Tibial nerve (tissue), 4 donors: ENCODE measurements around the gene ABCB11. TPM values are rescaled to one million over a fixed set of nuclear protein-coding genes. Genes with fewer than 3 reads are reported as not detected.
A peak's percentile ranks its signal among the peaks of the same experiment; 100 is the strongest.

Experiments used
- DNase-seq, 2 donors: peaks; one replicate each; pipeline ENCODE4 v3.0.0-alpha.2; 2019; ENCODE audit warnings: low spot score in 2 of 2
- H3K27ac ChIP-seq, 4 donors: fragments of 200-600 bp; sonication (generic) in 3 of 4; one replicate each; pipeline ENCODE4 v1.5.1; 2017 to 2019; ENCODE audit warnings: mild to moderate bottlenecking in 1 of 4
- H3K27me3 ChIP-seq, 2 donors: fragments of 200-600 bp; sonication (generic) in 1 of 2; one replicate each; pipeline versions ENCODE4 v1.5.1 to v1.6.0; 2017 to 2019
- H3K36me3 ChIP-seq, 3 donors: fragments of 200-600 bp; sonication (generic); one replicate each; pipeline ENCODE4 v1.5.1; 2018 to 2019
- H3K4me1 ChIP-seq, 4 donors: fragments of 200-600 bp; sonication (generic) in 3 of 4; one replicate each; pipeline ENCODE4 v1.5.1; 2017 to 2019
- H3K4me3 ChIP-seq, 4 donors: fragments of 200-600 bp; sonication (generic) in 3 of 4; one replicate each; pipeline ENCODE4 v1.5.1; 2017 to 2019; ENCODE audit warnings: mild to moderate bottlenecking in 1 of 4, moderate library complexity in 1 of 4
- H3K9me3 ChIP-seq, 4 donors: fragments of 200-600 bp; sonication (generic) in 3 of 4; one replicate each; pipeline ENCODE4 v1.5.1; 2017 to 2019
- CTCF ChIP-seq, 5 experiments: fragments of 200-600 bp in 3 of 5; fragments of 450-650 bp in 2 of 5; sonication (generic) in 3 of 5; IDR thresholded peaks; one replicate each; pipeline ENCODE4 v1.5.1; 2016 to 2019; ENCODE audit warnings: antibody characterized with exemption in 5 of 5, mild to moderate bottlenecking in 3 of 5, moderate library complexity in 2 of 5
- EP300 ChIP-seq, 2 donors: sonication (generic); formaldehyde crosslinking; IDR thresholded peaks; one replicate each; pipeline ENCODE4 v1.6.1; 2017; ENCODE audit warnings: antibody characterized with exemption in 2 of 2, mild to moderate bottlenecking in 1 of 2
- POLR2A ChIP-seq, 2 donors: fragments of 450-650 bp; IDR thresholded peaks; one replicate each; pipeline ENCODE4 v1.6.1; 2017; ENCODE audit warnings: antibody characterized with exemption in 2 of 2, mild to moderate bottlenecking in 2 of 2, moderate library complexity in 2 of 2
- WGBS, 2 donors: methylation state at CpG; one replicate each; pipeline ENCODE4 v1.1.5; 2018; 5-methylcytosine and 5-hydroxymethylcytosine counted together
- total RNA-seq, 4 donors: library from RNA; depleted of rRNA; stranded (reverse); fragments of >200 nt; gene quantifications; one replicate each; pipeline ENCODE4 v1.1.0, GENCODE V29; 2016

The ABCB11 gene
- total RNA-seq, 4 donors from 2014 or later: 0.30 to 0.63 (median 0.39) TPM; not detected in 1

- H3K4me1 ChIP-seq: peaks cover 0 to 9% (median 0%) of the 10 kb centered on the region in 4 donors
- DNase-seq: no peak
- WGBS, 2 donors: 87 to 92% methylated on average over 4 of the region's 4 CpGs
Measured at GRCh38 chr2:168913495-168913894, 117.6 kb downstream of the ABCB11 start.

GRCh38 chr2:168912901-168913369 is 118.2 kb downstream of the ABCB11 start:
- WGBS, 2 donors: 19 to 34% methylated on average over 21 of the region's 21 CpGs
- Histone ChIP-seq H3K9me3 (peaks cover 0 to 6% (median 0%) of the 10 kb centered on the region in 4 donors), H3K36me3 (no peaks in the 10 kb centered on the region), H3K27ac (no peak overlapping the region), H3K4me1 (peaks cover 0 to 9% (median 0%) of the 10 kb centered on the region in 4 donors), H3K27me3 (no peaks in the 10 kb centered on the region), H3K4me3 (peak overlapping the region in 1 of 4 donors; percentile 17)
- DNase-seq: no peak
- TF ChIP-seq CTCF (IDR thresholded peaks at IDR 0.05) (no peak), POLR2A (IDR thresholded peaks at IDR 0.05) (no peak), EP300 (IDR thresholded peaks at IDR 0.05) (no peak)

More at GRCh38 chr2:168913495-168913894, 117.6 kb downstream of the ABCB11 start:
- TF ChIP-seq CTCF (IDR thresholded peaks at IDR 0.05): no peak
- no peak for TF ChIP-seq POLR2A (IDR thresholded peaks at IDR 0.05)
- no peak for TF ChIP-seq EP300 (IDR thresholded peaks at IDR 0.05)
- H3K4me3 ChIP-seq: no peak overlapping the region
- H3K27me3 ChIP-seq: no peaks in the 10 kb centered on the region
- no peak overlapping the region for H3K27ac ChIP-seq
- H3K9me3 ChIP-seq: peaks cover 0 to 6% (median 0%) of the 10 kb centered on the region in 4 donors
- H3K36me3 ChIP-seq: no peaks in the 10 kb centered on the region

GRCh38 chr2:168912466-168912865 is 118.7 kb downstream of the ABCB11 start:
- peak overlapping the region in 1 of 4 donors; percentile 17 for H3K4me3 ChIP-seq
- TF ChIP-seq EP300 (IDR thresholded peaks at IDR 0.05): no peak
- TF ChIP-seq POLR2A (IDR thresholded peaks at IDR 0.05): no peak
- no peak for TF ChIP-seq CTCF (IDR thresholded peaks at IDR 0.05)
- no peak overlapping the region for H3K27ac ChIP-seq
- H3K9me3 ChIP-seq: peaks cover 0 to 6% (median 0%) of the 10 kb centered on the region in 4 donors
- 48 to 53% methylated on average over 6 of the region's 6 CpGs for WGBS, 2 donors
- no peaks in the 10 kb centered on the region for H3K36me3 ChIP-seq
- DNase-seq: no peak
- peaks cover 0 to 9% (median 0%) of the 10 kb centered on the region in 4 donors for H3K4me1 ChIP-seq
- no peaks in the 10 kb centered on the region for H3K27me3 ChIP-seq

GRCh38 chr2:168910330-168910729 is 120.8 kb downstream of the ABCB11 start:
- WGBS, 2 donors: 53 to 59% methylated on average over 5 of the region's 5 CpGs
- H3K36me3 ChIP-seq: no peaks in the 10 kb centered on the region
- TF ChIP-seq POLR2A (IDR thresholded peaks at IDR 0.05) (no peak), EP300 (IDR thresholded peaks at IDR 0.05) (no peak), CTCF (IDR thresholded peaks at IDR 0.05) (no peak)
- no peaks in the 10 kb centered on the region for H3K27me3 ChIP-seq
- peaks cover 0 to 9% (median 0%) of the 10 kb centered on the region in 4 donors for H3K4me1 ChIP-seq
- H3K9me3 ChIP-seq: no peaks in the 10 kb centered on the region
- no peak overlapping the region for H3K4me3 ChIP-seq
- no peak overlapping the region for H3K27ac ChIP-seq
- no peak for DNase-seq

- WGBS, 2 donors: 85 to 91% methylated on average over 8 of the region's 8 CpGs
- Histone ChIP-seq H3K36me3 (no peaks in the 10 kb centered on the region), H3K27ac (no peak overlapping the region), H3K4me3 (no peak overlapping the region), H3K27me3 (no peaks in the 10 kb centered on the region), H3K9me3 (no peaks in the 10 kb centered on the region), H3K4me1 (peaks cover 0 to 8% (median 0%) of the 10 kb centered on the region in 4 donors)
- TF ChIP-seq POLR2A (IDR thresholded peaks at IDR 0.05) (no peak), CTCF (IDR thresholded peaks at IDR 0.05) (no peak), EP300 (IDR thresholded peaks at IDR 0.05) (no peak)
- DNase-seq: no peak
Measured at GRCh38 chr2:168907940-168908662, 123.0 kb downstream of the ABCB11 start.
